HEK293T (cell line): ENCODE results near the gene ANO7.

Experiments used
- ARNT ChIP-seq: fragments of 450-650 bp; IDR thresholded peaks from 2 replicates; pipeline ENCODE4 v1.6.1; 2017; ENCODE audit warnings: mild to moderate bottlenecking
- BHLHE40 ChIP-seq: fragments of 450-650 bp; IDR thresholded peaks from 2 replicates; pipeline ENCODE4 v1.6.1; 2016; ENCODE audit warnings: mild to moderate bottlenecking, moderate library complexity, borderline replicate concordance
- ELF4 ChIP-seq: fragments of 450-650 bp; IDR thresholded peaks from 2 replicates; pipeline ENCODE4 v1.6.1; 2017; ENCODE audit warnings: antibody characterized with exemption
- L3MBTL2 ChIP-seq: fragments of 450-650 bp; conservative IDR thresholded peaks from 2 replicates; pipeline ENCODE4 v1.6.1; 2016; ENCODE audit warnings: mild to moderate bottlenecking
- NFRKB ChIP-seq: fragments of 450-650 bp; IDR thresholded peaks from 2 replicates; pipeline ENCODE4 v1.6.1; 2016; ENCODE audit warnings: mild to moderate bottlenecking, moderate library complexity
- SP1 ChIP-seq: fragments of 450-650 bp; IDR thresholded peaks from 2 replicates; pipeline ENCODE4 v1.6.1; 2017
- SUZ12 ChIP-seq: fragments of 450-650 bp; IDR thresholded peaks from 2 replicates; pipeline ENCODE4 v1.6.1; 2016; ENCODE audit warnings: mild to moderate bottlenecking
- TARDBP ChIP-seq: fragments of 450-650 bp; IDR thresholded peaks from 2 replicates; pipeline ENCODE4 v1.6.1; 2016
- ZNF384 ChIP-seq: fragments of 450-650 bp; IDR thresholded peaks from 2 replicates; pipeline ENCODE4 v1.6.1; 2016

- TF ChIP-seq SP1 = no peak
- no peak for TF ChIP-seq BHLHE40
- no peak for TF ChIP-seq TARDBP
- TF ChIP-seq L3MBTL2 = no peak
- TF ChIP-seq ELF4 = no peak
- no peak for TF ChIP-seq ZNF384
- no peak for TF ChIP-seq NFRKB
- TF ChIP-seq SUZ12 = no peak
- no peak for TF ChIP-seq ARNT
These were observed 2.6 kb downstream of the ANO7 start for GRCh38 chr2:241191081-241191480.
